PC-3 (cell line): Measurements from ENCODE around the gene ZKSCAN5. TPM values are rescaled to one million over a fixed set of nuclear protein-coding genes. Genes with fewer than 3 reads are reported as not detected.

ENCODE experiments used
- ATAC-seq: fragments of 200-7000 bp; cut with Tn5 transposase; 2 replicates; pipeline ENCODE4 v1.9.1; 2020; ENCODE audit warnings: mild to moderate bottlenecking, moderate library complexity
- BruUV-seq: library from RNA; stranded (reverse); fragments of 400-500 nt; replicated peaks from 2 replicates; lab custom pipeline; 2021; lab: Mats Ljungman, UMichigan
- CTCF ChIA-PET: fragments of 300-600 bp; sonication (Branson Sonifier 250); formaldehyde crosslinking; loops from one replicate; lab custom pipeline; 2022; ENCODE audit warnings: antibody characterized with exemption; lab: Charles Lee
- POLR2A ChIA-PET: fragments of 300-600 bp; sonication (Branson Sonifier 250); formaldehyde crosslinking; loops from one replicate; lab custom pipeline; 2022; ENCODE audit warnings: antibody characterized with exemption; ENCODE audit not compliant: unreplicated experiment; lab: Charles Lee
- DNase-seq: peaks from one replicate; pipeline ENCODE4 v3.0.0-alpha.2; 2015
- H2AFZ ChIP-seq: fragments of 300-600 bp; sonication (generic); 2 replicates; pipeline ENCODE4 v1.6.0; 2016; ENCODE audit warnings: antibody characterized with exemption, low read length
- H3F3A ChIP-seq: fragments of 300-600 bp; sonication (generic); one replicate; pipeline ENCODE4 v1.6.0; 2017; ENCODE audit warnings: antibody characterized with exemption, low read length, control low read depth, mild to moderate bottlenecking; ENCODE audit not compliant: unreplicated experiment
- H3K27ac ChIP-seq: fragments of 300-600 bp; sonication (generic); 2 replicates; pipeline ENCODE4 v1.5.1; 2016; ENCODE audit warnings: mild to moderate bottlenecking, low read length
- H3K27me3 ChIP-seq: fragments of 300-600 bp; sonication (generic); 2 replicates; pipeline ENCODE4 v1.6.1; 2016; ENCODE audit warnings: low read length, mixed read lengths
- H3K36me3 ChIP-seq: fragments of 300-600 bp; sonication (generic); 2 replicates; pipeline ENCODE4 v1.6.1; 2016; ENCODE audit warnings: low read depth, mixed run types, low read length, mixed read lengths
- H3K4me1 ChIP-seq: fragments of 300-600 bp; sonication (generic); 2 replicates; pipeline ENCODE4 v1.5.1; 2016; ENCODE audit warnings: low read length; ENCODE audit not compliant: insufficient read depth
- H3K4me2 ChIP-seq: fragments of 300-600 bp; sonication (generic); 2 replicates; pipeline ENCODE4 v1.6.0; 2016; ENCODE audit warnings: low read length
- H3K4me3 ChIP-seq: fragments of 300-600 bp; sonication (generic); 2 replicates; pipeline ENCODE4 v1.5.1; 2016; ENCODE audit warnings: mild to moderate bottlenecking, low read length, mixed read lengths
- H3K79me2 ChIP-seq: fragments of 300-600 bp; sonication (generic); 2 replicates; pipeline ENCODE4 v1.6.1; 2017; ENCODE audit warnings: low read length, mixed read lengths
- H3K9ac ChIP-seq: fragments of 300-600 bp; sonication (generic); 2 replicates; pipeline ENCODE4 v1.6.0; 2016; ENCODE audit warnings: mild to moderate bottlenecking, low read length
- H3K9me2 ChIP-seq: fragments of 300-600 bp; sonication (generic); replicated peaks from 2 replicates; pipeline ENCODE4 v1.6.1; 2016; ENCODE audit warnings: mixed run types, low read length, mixed read lengths
- H3K9me3 ChIP-seq: fragments of 300-600 bp; sonication (generic); 2 replicates; pipeline ENCODE4 v1.6.1; 2016; ENCODE audit warnings: low read length, mixed read lengths
- H4K20me1 ChIP-seq: fragments of 300-600 bp; sonication (generic); 2 replicates; pipeline ENCODE4 v1.6.1; 2016; ENCODE audit warnings: low read length, mixed read lengths
- CTCF ChIP-seq: fragments of 300-600 bp; sonication (generic); conservative IDR thresholded peaks from 2 replicates; pipeline ENCODE4 v1.5.1; 2017; ENCODE audit warnings: antibody characterized with exemption, low read depth, mild to moderate bottlenecking, low read length
- EZH2 ChIP-seq: fragments of 300-600 bp; sonication (generic); IDR thresholded peaks from one replicate; pipeline ENCODE4 v1.6.1; 2017; ENCODE audit warnings: antibody characterized with exemption, mild to moderate bottlenecking, low read length; ENCODE audit not compliant: unreplicated experiment
- EZH2phosphoT487 ChIP-seq: fragments of 300-600 bp; sonication (generic); IDR thresholded peaks from 2 replicates; pipeline ENCODE4 v1.6.1; 2018; ENCODE audit warnings: mild to moderate bottlenecking, antibody characterized with exemption, low read length, borderline replicate concordance
- intact Hi-C: fragments of 100-400 bp; cut with micrococcal nuclease; formaldehyde crosslinking; loops from 2 replicates; pipeline ENCODE4 v1.9.0; 2023
- total RNA-seq: library from RNA; depleted of rRNA; stranded (reverse); fragments of >200 nt; gene quantifications from 2 replicates; pipeline ENCODE4 v1.2.3, GENCODE V29; 2014

ZKSCAN5 gene
- total RNA-seq, 1 experiment from 2014 or later = 9.9 TPM

- ChIA-PET CTCF (interaction anchor here (0.5 kb wide), 1 partner anchor 58 kb away, joined by 3 read pairs; no protein-coding TSS in a partner anchor), POLR2A (interaction anchor here (0.6 to 0.7 kb wide), 2 partner anchors 296 to 963 kb away, joined by 3 to 4 read pairs; partner anchors contain the start of gene KPNA7)
- no TSS peak for BruUV-seq
- Histone ChIP-seq H4K20me1 (no peaks in the 10 kb centered on the region), H3K9ac (peak overlapping the region; percentile 74), H3K27me3 (no peaks in the 10 kb centered on the region), H3K4me1 (0 out of 2 replicates have a peak, but pooled peaks cover 5% of the 10 kb centered on the region), H3K27ac (peak overlapping the region; percentile 39; the same call in 1 of the 2 replicates), H3K36me3 (no peaks in the 10 kb centered on the region), H3K9me2 (no peaks in the 10 kb centered on the region), H3K79me2 (peaks cover 48% of the 10 kb centered on the region), H3K4me2 (peak overlapping the region; percentile 94), H2AFZ (peak overlapping the region; percentile 75), H3K9me3 (no peaks in the 10 kb centered on the region), H3F3A (no peaks in the 10 kb centered on the region), H3K4me3 (peak overlapping the region; percentile 84)
- DNase-seq = peak; percentile 93
- intact Hi-C loops = loop anchor here (2.0 kb wide), 1 partner anchor 49 kb away; the partner anchor contains the start of gene FAM200A
- TF ChIP-seq CTCF = no peak
- TF ChIP-seq EZH2phosphoT487 = no peak
- no peak for TF ChIP-seq EZH2
- no peak; the same call in 1 of the 2 replicates for ATAC-seq
These were observed 220 bp upstream of the ZKSCAN5 start for GRCh38 chr7:99504281-99504602.

GRCh38 chr7:99505324-99505662 is 831 bp downstream of the ZKSCAN5 start:
- Histone ChIP-seq H3K36me3 (no peaks in the 10 kb centered on the region), H3K27me3 (no peaks in the 10 kb centered on the region), H3K27ac (0 out of 2 replicates have a peak overlapping the region, but pooled peaks have one; percentile 39), H3K4me3 (peak overlapping the region; percentile 84), H3K9me2 (no peaks in the 10 kb centered on the region), H3K4me2 (peak overlapping the region; percentile 94), H3K9ac (peak overlapping the region; percentile 74), H3F3A (no peaks in the 10 kb centered on the region), H3K79me2 (peaks cover 45% of the 10 kb centered on the region), H4K20me1 (no peaks in the 10 kb centered on the region), H3K9me3 (no peaks in the 10 kb centered on the region), H3K4me1 (0 out of 2 replicates have a peak, but pooled peaks cover 5% of the 10 kb centered on the region), H2AFZ (peak overlapping the region; percentile 75)
- no TSS peak for BruUV-seq
- DNase-seq (no peak), ATAC-seq (no peak)
- TF ChIP-seq EZH2 (no peak), CTCF (no peak)
- CTCF ChIA-PET = no interaction called here
- intact Hi-C loops = loop anchor here (2.0 kb wide), 1 partner anchor 48 kb away; the partner anchor contains the start of gene FAM200A
- POLR2A ChIA-PET = no interaction called here

DNA sequence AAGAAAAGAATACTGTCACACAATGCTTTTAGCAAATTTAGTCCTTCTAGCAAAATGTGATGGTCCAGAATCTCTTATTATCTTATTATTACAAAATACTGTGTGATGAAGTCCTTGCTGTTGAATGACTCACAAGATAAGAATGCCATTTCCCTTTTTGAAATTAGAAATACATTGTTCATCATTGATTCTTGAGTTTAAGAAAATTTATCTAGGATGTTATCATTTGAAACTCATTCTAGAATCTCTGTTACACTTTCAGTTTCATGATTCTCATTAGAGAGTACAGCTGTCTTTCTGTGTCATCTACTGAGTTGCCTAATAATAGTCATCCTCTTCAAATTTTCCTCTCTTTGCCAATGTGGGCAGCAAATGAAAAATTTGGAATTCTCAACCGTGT is 9.6 kb downstream of the ZKSCAN5 start:
- TF ChIP-seq CTCF (no peak), EZH2phosphoT487 (no peak), EZH2 (no peak)
- Histone ChIP-seq H3K79me2 (peaks cover 5% of the 10 kb centered on the region; the same call in 1 of the 2 replicates), H3F3A (no peaks in the 10 kb centered on the region), H3K4me2 (no peak overlapping the region), H3K4me1 (no peaks in the 10 kb centered on the region; the same call in 1 of the 2 replicates), H3K27me3 (no peaks in the 10 kb centered on the region), H3K9ac (no peak overlapping the region), H3K9me2 (no peaks in the 10 kb centered on the region), H3K27ac (no peak overlapping the region), H3K4me3 (no peak overlapping the region), H2AFZ (no peak overlapping the region), H3K9me3 (no peaks in the 10 kb centered on the region), H4K20me1 (no peaks in the 10 kb centered on the region), H3K36me3 (peaks cover 6% of the 10 kb centered on the region; the same call in 1 of the 2 replicates)
- intact Hi-C loops = no loop called here
- no TSS peak for BruUV-seq
- CTCF ChIA-PET = no interaction called here
- no peak for DNase-seq
- POLR2A ChIA-PET = no interaction called here
- no peak for ATAC-seq
